Right lobe of liver (tissue), 4 donors: ENCODE measurements around the gene CLCN3.
"Not testable (repeated sequence)": the region's sequence is repeated elsewhere in the genome, so short reads cannot be mapped to it uniquely, and the experiment has no call there.

Experiments
- POLR2A ChIP-seq: fragments of 450-650 bp; IDR thresholded peaks from one replicate; pipeline ENCODE4 v1.6.1; 2017; ENCODE audit warnings: antibody characterized with exemption, mild to moderate bottlenecking
- TF ChIP-seq, protein P1 (sequence below), 4 donors: fragments of 200-600 bp in 3 of 4; fragments of 450-650 bp in 1 of 4; IDR thresholded peaks; one replicate each; pipeline versions ENCODE4 v1.5.1 to v1.8.0; 2016 to 2022; ENCODE audit warnings: antibody characterized with exemption in 4 of 4, mild to moderate bottlenecking in 2 of 4
- donor health status: DM: no; HTN: no; CAD: no.
- donor health status: DM: no; HTN: no; CAD: no.
- donor health status: DM: no; HTN: yes; CAD: no.

DNA sequence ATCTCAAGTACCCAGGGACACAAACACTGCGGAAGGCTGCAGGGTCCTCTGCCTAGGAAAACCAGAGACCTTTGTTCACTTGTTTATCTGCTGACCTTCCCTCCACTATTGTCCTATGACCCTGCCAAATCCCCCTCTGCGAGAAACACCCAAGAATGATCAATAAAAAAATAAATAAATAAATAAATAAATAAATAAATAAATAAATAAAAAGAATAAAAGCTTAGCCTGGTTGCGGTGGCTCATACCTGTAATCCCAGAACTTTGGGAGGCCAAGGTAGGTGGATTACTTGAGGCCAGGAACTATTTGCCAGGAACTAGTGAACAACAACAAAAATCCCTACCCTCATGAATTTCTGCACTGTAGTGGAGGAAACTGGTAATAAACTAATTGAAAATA lies 49.4 kb upstream of the CLCN3 start:
- TF ChIP-seq, protein P1, sequence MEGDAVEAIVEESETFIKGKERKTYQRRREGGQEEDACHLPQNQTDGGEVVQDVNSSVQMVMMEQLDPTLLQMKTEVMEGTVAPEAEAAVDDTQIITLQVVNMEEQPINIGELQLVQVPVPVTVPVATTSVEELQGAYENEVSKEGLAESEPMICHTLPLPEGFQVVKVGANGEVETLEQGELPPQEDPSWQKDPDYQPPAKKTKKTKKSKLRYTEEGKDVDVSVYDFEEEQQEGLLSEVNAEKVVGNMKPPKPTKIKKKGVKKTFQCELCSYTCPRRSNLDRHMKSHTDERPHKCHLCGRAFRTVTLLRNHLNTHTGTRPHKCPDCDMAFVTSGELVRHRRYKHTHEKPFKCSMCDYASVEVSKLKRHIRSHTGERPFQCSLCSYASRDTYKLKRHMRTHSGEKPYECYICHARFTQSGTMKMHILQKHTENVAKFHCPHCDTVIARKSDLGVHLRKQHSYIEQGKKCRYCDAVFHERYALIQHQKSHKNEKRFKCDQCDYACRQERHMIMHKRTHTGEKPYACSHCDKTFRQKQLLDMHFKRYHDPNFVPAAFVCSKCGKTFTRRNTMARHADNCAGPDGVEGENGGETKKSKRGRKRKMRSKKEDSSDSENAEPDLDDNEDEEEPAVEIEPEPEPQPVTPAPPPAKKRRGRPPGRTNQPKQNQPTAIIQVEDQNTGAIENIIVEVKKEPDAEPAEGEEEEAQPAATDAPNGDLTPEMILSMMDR (IDR thresholded peaks at IDR 0.05) = not testable (repeated sequence)
- TF ChIP-seq POLR2A = not testable (repeated sequence)
